HTR-8/SVneo (cell line): ENCODE results near the gene GLE1.
"Not testable (repeated sequence)": the region's sequence is repeated elsewhere in the genome, so short reads cannot be mapped to it uniquely, and the experiment has no call there.

Experiments
- DNase-seq: peaks from one replicate; pipeline ENCODE4 v3.0.0; 2011; ENCODE audit warnings: low spot score, mixed read lengths; ENCODE audit not compliant: insufficient read length
- FAIRE-seq: peaks from 2 replicates; lab custom pipeline; 2011; peaks lifted over from hg19 to GRCh38; lab: Jason Lieb, UNC

GLE1 gene

DNA sequence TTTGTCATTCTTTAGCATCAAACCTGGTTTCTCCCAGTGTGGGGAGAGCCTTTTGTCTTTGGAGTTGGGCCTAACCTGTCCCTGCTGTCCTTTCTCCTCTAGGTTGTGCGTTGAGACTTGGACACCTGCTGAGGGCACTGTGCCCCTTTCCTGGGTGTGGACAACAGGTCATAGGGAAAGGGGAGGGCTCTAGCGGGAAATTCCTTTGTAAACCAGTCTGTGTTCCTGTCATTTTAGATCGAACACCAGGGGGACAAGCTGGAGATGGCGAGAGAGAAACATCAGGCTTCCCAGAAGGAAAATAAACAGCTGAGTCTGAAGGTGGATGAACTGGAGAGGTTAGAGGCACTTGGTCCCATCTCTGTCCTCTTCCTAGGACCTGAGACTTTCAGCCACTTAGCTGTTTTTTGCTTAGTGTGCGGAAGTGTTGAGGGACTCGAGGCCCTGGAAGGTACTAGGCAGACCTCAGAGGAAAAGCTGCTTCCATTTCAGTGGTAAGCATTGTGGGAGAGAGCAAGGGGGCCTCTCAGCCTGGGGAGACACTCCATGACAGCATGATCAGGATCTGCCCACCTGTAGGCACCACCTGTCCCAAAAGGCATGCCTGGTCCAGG is 8.6 kb upstream of the GLE1 start:
- FAIRE-seq (no peak), DNase-seq (no peak)

DNA sequence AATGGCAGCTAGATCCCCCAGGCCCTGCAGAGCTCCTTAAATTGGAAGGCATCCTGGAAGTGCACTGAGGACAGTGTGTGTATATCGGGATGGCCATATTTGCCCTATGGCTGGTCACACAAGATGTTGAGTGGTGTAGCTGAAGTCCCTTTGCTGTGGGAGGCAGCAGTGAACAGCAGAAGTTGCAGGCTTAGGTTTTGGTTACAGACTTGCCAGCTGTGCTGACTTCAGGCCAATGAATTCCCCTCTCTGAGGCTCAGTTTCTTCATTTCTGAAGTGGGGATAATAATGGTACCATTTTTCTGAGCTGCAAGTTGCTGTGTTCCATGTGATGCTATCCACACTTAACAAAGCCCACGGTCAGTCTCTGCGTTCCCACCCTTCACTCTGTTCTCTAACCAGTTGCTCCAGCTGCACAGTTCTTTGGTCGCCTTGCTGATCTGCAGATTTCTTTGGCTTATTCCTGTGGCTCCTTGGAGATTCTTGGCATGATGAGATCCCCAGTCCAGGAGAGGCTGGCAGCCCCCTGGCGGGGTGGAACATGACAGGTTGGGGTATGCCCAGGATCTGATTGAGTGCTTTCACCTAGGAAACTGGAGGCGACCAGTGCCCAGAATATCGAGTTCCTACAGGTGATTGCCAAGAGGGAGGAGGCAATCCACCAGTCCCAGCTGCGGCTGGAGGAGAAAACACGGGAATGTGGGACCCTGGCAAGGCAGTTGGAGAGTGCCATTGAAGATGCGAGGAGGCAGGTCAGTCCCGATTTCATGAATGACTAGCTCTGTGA is 6.5 kb upstream of the GLE1 start:
- FAIRE-seq (no peak), DNase-seq (no peak)

DNA sequence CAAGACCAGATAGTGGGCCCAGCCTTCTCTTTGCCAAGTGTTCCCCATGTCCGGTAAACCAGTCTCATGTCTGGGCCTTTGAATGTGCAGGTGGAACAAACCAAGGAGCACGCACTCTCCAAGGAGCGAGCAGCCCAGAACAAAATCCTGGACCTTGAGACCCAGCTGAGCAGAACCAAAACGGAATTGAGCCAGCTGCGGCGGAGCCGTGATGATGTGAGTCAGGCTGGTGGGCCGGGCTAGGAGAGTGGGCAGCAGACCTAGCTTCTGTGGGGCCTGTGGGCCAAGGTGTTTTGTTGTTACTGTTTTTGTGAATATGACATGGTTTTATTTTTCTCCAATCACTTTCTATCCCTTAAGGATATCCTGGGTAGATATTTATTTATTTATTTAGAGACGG is 5.6 kb upstream of the GLE1 start:
- FAIRE-seq (no peak), DNase-seq (no peak)

DNA sequence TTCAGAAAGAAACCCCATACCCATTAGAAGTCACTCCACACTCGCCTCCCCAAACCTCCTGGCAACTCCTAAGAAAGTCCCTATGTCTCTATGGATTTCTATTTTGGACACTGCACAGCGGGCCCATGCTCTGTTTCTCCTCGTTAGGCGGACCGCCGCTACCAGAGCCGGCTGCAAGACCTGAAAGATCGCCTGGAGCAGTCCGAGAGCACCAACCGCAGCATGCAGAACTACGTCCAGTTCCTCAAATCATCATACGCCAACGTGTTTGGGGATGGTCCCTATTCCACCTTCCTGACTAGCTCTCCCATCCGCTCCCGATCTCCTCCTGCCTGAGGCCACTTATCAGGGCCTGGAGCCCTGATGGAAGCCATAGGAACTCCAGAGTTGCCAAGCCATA is 4.6 kb upstream of the GLE1 start:
- DNase-seq (no peak), FAIRE-seq (no peak)

DNA sequence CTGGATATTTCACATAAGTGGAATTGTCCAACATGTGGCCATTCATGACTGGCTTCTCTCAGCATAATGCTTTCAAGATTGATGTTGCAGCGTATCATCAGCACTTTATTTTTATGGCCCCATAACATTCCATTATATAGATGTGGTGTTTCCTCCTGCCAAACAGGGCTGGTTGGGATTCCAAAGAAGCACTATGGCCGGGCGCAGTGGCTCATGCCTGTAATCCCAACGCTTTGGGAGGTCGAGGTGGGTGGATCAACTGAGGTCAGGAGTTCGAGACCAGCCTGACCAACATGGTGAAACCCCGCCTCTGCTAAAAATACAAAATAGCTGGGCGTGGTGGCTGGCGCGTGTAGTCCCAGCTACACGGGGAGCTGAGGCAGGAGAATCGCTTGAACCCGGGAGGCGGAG is 1.1 kb upstream of the GLE1 start:
- not testable (repeated sequence) for DNase-seq

DNA sequence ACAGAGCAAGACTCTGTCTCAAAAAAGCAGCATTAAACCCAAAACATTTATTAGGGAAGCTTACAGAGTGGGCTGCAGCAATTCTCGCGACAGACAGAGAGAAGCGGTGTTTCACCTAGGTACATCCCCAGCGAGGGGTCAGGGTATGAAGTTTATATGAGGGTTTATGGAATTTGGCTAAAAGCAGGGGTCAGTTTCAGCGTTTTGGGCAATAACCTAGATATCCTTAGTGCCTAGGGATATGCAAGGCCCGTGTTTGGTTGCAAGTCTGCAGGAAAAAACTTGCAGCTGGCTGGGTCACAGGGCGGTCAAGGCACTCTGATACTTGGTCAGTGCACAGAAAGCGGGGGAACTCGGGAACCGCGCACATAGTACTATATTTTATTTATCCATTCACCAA is 649 bp upstream of the GLE1 start:
- DNase-seq (no peak), FAIRE-seq (no peak)

More for the DNA sequence above, 1.1 kb upstream of the GLE1 start:
- FAIRE-seq, result not testable (repeated sequence)

DNA sequence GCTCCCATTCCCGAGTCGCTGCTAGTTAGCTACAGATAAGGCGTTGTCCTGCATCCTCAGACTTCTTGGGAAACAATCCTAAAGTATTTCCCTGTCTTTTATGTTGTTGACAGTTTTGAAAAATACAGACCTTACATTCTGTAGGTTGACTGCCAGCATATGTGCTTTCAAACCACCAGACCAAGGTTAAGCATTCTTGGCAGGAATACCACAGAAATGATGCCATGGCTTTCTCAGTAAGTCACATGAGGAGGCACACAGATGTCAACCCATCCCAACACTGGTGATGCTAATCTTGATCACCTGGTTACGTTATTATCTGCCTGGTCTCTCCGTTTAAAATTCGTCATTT is 871 bp downstream of the GLE1 start:
- FAIRE-seq (no peak), DNase-seq (peak; percentile 24)

DNA sequence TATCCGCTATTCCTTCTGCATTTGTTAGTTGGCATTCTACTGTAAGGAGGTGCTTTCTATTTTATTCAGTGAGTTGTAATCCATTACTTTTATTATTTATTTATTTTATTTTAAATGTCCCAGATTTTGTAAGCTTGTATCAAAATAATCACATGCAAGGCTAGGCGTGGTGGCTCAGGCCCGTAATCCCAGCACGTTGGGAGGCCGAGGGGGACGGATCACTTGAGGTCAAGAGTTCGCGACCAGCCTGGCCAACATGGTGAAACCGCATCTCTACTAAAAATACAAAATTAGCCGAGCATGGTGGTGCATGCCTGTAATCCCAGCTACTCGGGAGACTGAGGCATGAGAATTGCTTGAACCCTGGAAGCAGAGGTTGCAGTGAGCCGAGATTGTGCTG is 1.4 kb downstream of the GLE1 start:
- not testable (repeated sequence) for FAIRE-seq, DNase-seq

DNA sequence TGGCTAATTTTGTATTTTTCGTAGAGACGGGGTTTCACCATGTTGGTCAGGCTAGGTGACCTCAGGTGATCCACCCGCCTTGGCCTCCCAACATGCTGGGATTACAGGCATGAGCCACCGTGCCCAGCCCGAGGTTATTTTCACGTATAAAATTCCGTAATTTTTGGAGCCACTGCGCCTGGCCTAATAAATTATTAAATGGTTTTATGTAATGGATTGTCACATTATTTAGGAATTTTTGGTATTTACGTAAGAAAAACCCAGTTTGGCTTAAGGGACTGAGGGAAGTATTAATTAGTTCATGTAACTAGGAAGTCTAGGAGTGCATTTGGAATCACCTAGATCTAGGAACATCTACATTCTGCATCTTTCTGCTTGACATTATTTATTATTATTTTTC is 8.3 kb downstream of the GLE1 start:
- DNase-seq (no peak), FAIRE-seq (no peak)

DNA sequence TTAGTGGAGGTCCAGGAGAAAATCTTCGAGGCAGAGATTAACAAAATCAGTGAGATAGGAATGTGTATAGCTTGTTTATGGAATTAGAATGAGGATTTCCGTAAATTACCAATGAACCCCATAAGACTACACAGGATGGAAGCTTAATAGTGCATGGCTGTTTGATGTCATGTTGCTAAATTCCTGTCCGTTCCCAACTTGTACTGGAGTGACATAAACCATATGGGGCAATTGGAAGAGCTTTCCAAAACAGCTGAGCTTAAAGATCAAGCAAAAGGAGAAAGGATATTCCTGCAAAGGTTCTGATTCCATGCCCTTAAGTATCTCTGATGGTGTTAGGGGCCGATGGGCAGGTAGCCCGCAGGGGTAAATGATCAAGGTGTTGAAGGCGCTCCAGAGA is 17.4 kb downstream of the GLE1 start:
- FAIRE-seq, result no peak

DNA sequence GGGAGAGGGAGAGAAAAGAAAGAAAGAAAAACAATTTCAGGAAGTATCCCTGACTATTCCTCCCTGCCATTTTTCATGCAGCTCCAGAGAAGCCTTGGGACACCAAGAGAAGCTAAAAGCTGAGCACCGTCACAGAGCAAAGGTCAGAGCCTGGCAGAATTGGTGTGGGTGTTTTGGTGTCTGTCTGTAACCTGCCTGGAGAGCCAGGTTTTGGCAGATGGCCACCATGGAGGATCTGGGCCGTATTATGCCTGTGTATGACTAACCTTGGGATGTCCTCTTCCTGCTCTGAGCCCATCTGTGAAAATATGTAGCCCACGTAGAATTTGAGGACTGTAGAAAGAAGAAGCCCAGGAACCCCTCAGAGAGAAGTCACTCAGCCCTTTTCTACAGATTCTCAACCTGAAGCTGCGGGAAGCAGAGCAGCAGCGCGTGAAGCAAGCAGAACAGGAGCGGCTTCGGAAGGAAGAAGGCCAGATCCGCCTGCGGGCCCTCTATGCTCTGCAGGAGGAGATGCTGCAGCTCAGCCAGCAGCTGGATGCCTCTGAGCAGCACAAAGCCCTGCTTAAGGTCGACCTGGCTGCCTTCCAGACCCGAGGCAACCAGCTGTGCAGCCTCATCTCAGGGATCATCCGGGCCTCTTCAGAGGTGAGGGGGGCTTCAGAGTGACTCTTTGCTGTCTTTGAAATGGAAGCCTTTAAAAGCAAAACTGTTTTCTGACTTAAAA is 18.8 kb downstream of the GLE1 start:
- FAIRE-seq (no peak), DNase-seq (no peak)

More for the DNA sequence above, 17.4 kb downstream of the GLE1 start:
- no peak for DNase-seq

DNA sequence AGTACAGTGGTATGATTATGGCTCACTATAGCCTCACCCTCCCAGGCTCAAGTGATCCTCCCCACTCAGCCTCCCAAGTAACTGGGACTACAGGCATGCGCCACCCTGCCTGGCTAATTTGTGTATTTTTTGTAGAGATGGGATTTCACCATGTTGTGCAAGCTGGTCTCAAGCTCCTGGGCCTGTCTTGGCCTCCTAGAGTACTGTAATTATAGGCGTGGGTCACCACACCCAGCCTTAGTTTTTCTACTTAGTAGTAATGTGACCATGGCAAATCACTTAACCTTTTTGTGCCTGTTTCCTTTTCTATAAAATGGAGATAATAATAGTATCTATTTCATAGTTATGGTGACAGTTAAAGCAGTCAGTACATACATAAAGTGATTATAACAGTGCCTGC is 22.2 kb downstream of the GLE1 start:
- DNase-seq, result no peak
- no peak for FAIRE-seq

DNA sequence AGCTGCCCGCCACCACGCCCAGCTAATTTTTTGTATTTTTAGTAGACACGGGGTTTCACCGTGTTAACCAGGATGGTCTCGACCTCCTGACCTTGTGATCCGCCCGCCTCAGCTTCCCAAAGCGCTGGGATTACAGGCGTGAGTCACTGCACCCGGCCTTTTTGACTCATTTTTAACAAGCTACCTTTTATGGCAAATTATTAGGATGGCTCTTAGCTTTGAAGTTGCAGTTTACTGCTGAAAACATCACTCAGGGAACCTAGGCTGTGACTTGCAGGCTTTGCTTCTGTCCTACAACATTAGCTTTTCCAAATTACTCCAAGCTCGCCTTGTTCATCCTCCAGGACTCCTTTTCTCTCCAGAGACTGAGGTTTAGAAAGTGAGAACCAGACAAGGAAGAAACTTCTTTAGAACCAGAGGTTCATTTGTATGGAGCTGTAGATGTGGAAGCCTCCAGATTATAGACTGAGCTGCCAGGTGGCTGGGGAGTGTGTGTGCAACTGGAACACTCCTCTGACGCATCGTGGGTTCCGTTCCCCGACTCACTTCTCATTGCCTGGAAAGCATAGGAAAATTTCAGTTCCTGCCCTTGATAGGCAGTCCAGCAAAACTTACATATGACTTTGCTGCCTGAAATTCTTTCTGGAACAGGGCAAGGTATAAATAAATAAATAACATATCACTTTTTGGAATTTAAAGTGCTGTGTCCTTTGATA is 24.1 kb downstream of the GLE1 start:
- no peak for DNase-seq
- FAIRE-seq, result no peak

DNA sequence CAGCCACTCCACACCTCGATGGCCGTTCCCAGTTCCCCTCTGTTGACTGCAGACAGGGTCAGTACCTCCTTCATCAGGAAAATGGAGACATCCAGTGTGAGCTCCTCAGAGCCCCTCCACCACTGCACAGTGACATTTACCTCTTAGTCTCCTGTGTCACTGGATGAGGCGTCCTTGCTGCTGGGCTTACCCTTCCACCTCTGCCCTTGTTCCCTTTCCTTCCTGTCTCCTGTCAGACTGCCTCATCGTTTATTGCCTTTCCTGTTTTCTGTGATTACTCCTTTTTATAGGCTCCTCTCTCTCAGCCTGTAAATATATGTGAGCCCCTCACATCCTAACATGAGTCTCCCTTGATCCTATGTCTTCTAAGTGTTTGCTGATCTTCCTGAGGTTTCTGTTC is 24.7 kb downstream of the GLE1 start:
- no peak for FAIRE-seq
- no peak for DNase-seq

DNA sequence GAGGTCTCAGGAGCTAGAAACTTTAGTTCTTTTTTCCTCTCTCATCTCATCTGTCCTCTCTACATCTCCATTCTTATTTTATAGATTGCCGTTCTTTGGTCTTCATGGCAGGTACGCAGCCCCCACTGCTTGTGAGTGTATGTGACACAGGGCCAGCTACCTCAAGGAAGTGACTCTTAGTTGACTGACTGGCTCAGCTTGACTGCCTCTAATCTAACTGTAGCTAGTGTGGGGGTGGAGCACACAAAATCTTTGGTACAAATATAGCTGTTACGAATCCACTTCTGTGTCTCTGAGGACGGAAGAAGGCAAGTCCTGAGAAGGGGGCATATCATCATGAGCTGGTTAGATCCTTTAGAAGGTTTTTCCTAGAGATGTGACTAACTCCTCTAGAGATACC is 28.1 kb downstream of the GLE1 start:
- DNase-seq, result no peak
- no peak for FAIRE-seq

DNA sequence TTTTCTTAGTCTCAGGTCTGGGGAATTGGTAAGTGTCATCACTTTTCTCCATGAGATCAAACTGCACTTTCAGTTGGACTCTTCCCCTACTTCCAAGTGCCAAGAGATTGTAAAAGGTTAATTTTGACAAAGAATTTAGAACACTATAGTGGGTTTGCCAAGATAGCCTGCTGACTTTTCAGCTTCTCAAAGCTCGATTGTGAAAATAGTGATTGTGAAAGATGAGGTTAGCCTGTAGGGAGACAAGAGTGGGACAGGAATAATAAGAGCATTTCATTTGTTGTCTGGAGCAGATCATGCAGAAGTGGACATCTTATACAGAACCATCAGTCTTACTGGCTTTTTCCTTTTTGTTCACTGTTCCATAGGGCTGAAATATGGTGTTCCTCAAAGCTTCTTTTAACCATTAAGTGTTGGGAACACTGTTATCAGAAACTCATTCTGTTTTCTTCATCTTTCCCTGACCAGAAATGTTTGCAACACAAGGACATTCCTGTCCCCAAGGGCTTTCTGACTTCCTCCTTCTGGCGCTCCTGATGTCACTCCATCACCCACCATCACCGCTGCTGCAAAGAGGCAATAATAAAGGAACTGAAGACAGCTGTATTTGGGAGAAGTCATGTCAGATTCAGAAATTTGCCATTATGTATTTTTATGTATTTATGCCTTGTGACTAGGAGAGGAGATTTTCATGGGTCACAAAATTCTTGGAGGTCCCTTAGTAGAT is 36.3 kb downstream of the GLE1 start:
- FAIRE-seq (no peak), DNase-seq (no peak)

DNA sequence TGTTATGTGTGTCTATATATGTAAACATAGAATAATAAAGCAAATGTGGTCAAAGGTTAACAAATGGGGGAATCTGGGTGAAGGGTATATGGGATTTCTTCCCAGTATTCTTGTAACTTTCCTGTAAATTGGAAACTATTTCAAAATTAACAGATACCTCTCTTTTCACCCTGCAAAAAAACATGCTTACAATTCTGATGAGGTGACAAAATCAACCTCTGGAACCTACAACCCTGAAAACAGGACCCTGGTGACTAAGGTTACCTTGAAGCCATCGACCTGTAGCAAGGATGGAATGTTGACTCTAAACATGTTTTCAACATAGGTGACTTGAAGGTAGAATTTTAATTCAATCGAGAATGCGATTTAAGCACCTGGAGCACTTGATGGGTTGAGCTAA is 42.0 kb downstream of the GLE1 start:
- no peak for FAIRE-seq
- DNase-seq, result no peak

DNA sequence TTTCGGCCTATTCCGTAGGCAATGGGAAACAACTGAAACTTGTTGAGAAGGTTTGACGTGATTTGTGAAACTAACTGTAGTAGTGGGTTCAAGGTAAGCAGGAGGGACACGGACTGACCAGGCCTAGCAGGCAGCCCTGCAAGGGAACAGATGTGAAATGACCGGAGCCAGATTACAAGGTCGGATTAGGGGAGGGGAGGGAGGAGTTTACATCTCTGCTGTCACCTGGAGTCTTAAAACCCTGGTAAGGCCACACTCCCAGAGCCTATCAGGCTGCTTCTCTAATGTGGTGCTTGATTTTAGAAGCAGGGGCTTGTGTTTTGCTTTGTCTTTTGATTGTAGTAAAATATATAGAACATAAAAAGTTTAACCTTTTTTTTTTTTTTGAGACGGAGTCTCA is 44.4 kb downstream of the GLE1 start:
- DNase-seq, result no peak
- no peak for FAIRE-seq

DNA sequence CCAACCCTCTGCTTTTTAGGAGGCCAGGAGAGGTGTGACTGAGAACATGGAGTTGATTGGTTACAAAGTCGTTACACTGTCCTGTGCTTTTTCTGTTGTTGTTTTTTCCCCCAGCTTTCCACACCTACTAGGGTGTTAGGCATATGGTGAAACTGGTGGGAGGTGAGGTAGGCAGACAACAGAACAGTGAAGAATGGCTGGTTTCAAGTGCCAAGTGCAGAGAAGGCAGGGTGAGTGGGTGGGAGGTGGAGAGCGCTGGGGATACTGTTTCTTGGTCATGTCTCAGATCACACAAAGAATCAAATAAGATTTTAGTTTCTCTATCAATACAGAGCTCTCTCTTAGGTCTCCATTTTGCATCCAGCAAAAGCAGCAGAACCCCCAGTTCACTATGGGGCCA is 45.7 kb downstream of the GLE1 start:
- FAIRE-seq (no peak), DNase-seq (no peak)
